Measurements from ENCODE around the gene RMND1.

DNA sequence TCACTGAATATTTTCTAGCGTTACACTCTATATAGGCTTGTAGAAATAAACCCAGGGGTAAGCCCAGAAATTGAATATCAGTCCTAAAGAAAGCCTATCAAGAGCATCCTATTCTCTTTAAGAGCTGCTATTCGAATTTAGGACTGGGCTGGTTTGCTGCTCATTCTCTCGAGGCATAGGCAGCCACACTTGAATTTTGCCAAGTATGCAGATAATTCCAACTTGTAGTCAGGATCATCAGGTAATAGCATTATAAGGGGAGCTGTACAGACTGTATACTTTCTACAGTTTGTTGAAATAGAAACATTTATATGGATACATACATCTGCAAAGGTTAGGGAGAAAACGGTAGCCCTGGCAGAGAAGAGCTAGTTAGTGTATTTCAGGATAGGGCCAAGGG lies 58.5 kb downstream of the RMND1 start:
- TF ChIP-seq POLR2AphosphoS5 (IDR thresholded peaks at IDR 0.05): no peak
- TF ChIP-seq POLR2A (IDR thresholded peaks at IDR 0.05): no peak
- TF ChIP-seq, protein P1, sequence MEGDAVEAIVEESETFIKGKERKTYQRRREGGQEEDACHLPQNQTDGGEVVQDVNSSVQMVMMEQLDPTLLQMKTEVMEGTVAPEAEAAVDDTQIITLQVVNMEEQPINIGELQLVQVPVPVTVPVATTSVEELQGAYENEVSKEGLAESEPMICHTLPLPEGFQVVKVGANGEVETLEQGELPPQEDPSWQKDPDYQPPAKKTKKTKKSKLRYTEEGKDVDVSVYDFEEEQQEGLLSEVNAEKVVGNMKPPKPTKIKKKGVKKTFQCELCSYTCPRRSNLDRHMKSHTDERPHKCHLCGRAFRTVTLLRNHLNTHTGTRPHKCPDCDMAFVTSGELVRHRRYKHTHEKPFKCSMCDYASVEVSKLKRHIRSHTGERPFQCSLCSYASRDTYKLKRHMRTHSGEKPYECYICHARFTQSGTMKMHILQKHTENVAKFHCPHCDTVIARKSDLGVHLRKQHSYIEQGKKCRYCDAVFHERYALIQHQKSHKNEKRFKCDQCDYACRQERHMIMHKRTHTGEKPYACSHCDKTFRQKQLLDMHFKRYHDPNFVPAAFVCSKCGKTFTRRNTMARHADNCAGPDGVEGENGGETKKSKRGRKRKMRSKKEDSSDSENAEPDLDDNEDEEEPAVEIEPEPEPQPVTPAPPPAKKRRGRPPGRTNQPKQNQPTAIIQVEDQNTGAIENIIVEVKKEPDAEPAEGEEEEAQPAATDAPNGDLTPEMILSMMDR (IDR thresholded peaks at IDR 0.05): no peak

Measured in prostate gland (tissue), 2 donors.